ENCODE data around the gene CYP2J2.

The CYP2J2 gene

DNA sequence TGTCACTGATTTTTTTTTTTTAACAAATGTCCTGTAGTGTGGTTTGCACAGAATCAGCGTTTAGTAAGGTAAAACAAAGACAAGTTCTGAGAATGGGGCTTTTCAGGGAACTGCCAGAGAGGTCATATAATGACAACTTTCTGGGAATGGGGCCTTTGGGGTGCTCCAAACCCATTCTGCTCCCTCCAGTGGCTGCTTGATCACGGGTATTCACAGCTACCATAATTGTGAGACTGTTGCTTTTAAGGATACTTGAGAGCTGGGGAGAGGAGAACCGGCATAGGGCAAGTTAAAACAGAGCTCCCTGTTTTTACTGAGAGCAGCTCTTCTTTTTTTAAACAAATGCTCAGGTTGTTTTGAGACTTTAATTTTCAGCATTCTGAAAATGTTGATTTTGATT, 48.2 kb downstream of the CYP2J2 start:
- Histone ChIP-seq H3K4me1 (no peaks in the 10 kb centered on the region), H3K27me3 (no peaks in the 10 kb centered on the region), H3K9me3 (peaks cover 0 to 21% (median 6%) of the 10 kb centered on the region in 3 donors), H3K4me3 (no peak overlapping the region), H3K27ac (no peak overlapping the region), H3K36me3 (no peaks in the 10 kb centered on the region)
- TF ChIP-seq, protein P1, sequence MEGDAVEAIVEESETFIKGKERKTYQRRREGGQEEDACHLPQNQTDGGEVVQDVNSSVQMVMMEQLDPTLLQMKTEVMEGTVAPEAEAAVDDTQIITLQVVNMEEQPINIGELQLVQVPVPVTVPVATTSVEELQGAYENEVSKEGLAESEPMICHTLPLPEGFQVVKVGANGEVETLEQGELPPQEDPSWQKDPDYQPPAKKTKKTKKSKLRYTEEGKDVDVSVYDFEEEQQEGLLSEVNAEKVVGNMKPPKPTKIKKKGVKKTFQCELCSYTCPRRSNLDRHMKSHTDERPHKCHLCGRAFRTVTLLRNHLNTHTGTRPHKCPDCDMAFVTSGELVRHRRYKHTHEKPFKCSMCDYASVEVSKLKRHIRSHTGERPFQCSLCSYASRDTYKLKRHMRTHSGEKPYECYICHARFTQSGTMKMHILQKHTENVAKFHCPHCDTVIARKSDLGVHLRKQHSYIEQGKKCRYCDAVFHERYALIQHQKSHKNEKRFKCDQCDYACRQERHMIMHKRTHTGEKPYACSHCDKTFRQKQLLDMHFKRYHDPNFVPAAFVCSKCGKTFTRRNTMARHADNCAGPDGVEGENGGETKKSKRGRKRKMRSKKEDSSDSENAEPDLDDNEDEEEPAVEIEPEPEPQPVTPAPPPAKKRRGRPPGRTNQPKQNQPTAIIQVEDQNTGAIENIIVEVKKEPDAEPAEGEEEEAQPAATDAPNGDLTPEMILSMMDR (IDR thresholded peaks at IDR 0.05): no peak
- DNase-seq: no peak
- intact Hi-C loops (cut with DNase I; ENCODE audit: low total_unique reads): no loop called here

DNA sequence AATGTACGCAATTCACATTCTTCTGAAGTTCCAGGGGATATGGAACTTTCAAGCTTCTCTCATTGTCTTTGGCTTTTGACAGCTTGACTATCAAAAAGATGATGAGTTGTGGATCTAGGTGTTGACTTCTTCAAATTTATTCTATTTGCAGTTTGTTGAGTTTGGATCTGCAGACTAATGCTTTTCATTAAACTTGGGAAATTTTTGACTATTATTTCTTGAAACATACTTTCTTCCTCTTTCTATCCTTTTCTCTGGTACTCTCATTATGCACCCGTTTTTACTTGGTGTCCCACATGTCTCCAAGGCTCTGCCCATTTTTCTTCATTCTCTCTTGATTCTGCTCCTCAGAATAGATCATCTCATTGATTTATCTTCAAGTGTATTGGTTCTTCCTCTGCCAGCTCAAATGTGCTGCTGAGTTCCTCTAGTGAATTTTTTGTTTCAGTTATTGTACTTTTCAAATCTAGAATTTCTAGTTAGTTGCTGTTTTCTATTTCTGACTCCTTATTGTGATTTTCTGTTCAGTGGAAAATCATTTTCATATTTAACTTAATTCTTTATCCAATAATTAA, 49.4 kb downstream of the CYP2J2 start:
- peaks cover 0 to 21% (median 6%) of the 10 kb centered on the region in 3 donors for H3K9me3 ChIP-seq
- no peaks in the 10 kb centered on the region for H3K27me3 ChIP-seq
- H3K4me3 ChIP-seq: no peak overlapping the region
- H3K27ac ChIP-seq: no peak overlapping the region
- H3K4me1 ChIP-seq: no peaks in the 10 kb centered on the region
- intact Hi-C loops (cut with DNase I; ENCODE audit: low total_unique reads): no loop called here
- no peaks in the 10 kb centered on the region for H3K36me3 ChIP-seq
- TF ChIP-seq, protein P1 (IDR thresholded peaks at IDR 0.05): no peak
- DNase-seq: no peak

DNA sequence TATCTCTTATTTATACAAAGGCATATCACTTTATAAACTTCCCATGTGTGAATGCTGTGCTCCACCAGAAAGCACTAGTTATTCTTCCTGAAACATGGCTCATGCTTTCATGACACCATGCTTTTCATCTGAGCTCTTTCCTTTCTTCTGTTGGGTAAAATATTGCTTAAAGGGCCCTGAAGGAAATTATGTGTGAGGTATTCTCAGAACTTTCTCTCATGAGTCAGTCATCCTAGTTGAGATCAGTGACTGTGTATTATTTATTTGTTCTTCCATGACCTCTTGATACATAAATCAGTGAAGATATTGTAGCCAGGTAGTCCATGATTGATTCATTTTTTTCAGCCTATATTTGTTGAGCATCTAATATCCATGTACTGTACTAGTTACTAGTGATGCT, 54.8 kb downstream of the CYP2J2 start:
- Histone ChIP-seq H3K36me3 (no peaks in the 10 kb centered on the region), H3K27ac (no peak overlapping the region), H3K9me3 (peaks cover 0 to 4% (median 0%) of the 10 kb centered on the region in 3 donors), H3K27me3 (no peaks in the 10 kb centered on the region), H3K4me3 (no peak overlapping the region), H3K4me1 (no peaks in the 10 kb centered on the region)
- TF ChIP-seq, protein P1 (IDR thresholded peaks at IDR 0.05): no peak
- no peak for DNase-seq
- intact Hi-C loops (cut with DNase I; ENCODE audit: low total_unique reads): no loop called here

DNA sequence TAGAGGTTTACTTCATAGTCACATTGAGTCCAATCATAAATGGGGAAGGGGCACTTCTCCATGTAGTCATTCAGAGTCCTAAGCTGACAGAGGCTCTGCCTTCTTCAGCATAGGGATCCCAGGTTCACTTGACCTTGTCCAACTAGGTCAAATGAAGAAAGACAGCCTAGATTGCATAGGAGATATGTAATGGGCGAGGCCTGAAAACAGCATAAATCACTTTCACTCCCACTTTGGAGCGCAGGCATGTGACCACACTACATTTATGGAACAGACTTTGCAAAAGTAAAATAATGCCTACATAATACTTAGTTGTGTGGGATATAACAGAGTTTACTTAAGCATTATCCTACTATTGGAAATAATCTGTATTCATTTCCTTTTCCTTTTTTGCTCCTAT, 60.1 kb downstream of the CYP2J2 start:
- TF ChIP-seq, protein P1 (IDR thresholded peaks at IDR 0.05): no peak
- intact Hi-C loops (cut with DNase I; ENCODE audit: low total_unique reads): no loop called here

DNA sequence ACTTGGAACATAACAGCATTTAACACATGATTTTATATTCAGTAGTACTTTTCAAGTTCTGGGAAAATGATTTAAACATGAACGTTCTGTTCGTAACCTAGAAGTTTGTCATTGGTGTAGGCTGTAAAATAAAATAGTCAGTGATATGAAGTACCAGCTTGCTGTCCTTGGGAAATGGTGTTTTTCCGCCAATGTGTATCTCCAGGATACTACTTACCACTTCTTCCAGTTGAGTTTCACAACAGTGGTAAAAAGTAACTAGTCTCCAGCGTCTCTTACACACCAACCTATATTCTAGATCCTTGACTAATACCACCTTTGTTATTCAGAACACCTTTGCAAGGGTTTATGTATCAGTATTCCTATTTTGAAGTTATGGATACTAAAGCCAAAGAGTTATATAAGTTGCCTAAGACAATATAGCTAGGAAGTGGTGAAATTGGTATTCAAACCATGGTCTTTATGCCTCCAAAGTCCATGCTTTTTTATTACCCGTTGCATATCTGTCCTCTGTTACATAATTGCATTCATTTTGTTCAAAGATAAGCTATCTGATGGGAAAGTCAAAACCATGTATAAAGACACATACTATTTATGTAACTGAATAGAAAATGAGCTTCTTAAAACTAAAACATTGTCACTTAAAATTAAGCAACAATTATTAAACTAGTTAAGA, 68.8 kb downstream of the CYP2J2 start:
- no peaks in the 10 kb centered on the region for H3K27me3 ChIP-seq
- H3K4me1 ChIP-seq: no peaks in the 10 kb centered on the region
- TF ChIP-seq, protein P1 (IDR thresholded peaks at IDR 0.05): no peak
- H3K9me3 ChIP-seq: peaks cover 0 to 7% (median 0%) of the 10 kb centered on the region in 3 donors
- no peak overlapping the region for H3K4me3 ChIP-seq
- no peak overlapping the region for H3K27ac ChIP-seq
- no peaks in the 10 kb centered on the region for H3K36me3 ChIP-seq
- intact Hi-C loops (cut with DNase I; ENCODE audit: low total_unique reads): no loop called here
- DNase-seq: no peak

More for the DNA sequence above, 60.1 kb downstream of the CYP2J2 start:
- H3K27me3 ChIP-seq: no peaks in the 10 kb centered on the region
- H3K36me3 ChIP-seq: no peaks in the 10 kb centered on the region
- no peaks in the 10 kb centered on the region for H3K9me3 ChIP-seq
- H3K27ac ChIP-seq: no peak overlapping the region
- no peak overlapping the region for H3K4me3 ChIP-seq
- no peak for DNase-seq
- H3K4me1 ChIP-seq: no peaks in the 10 kb centered on the region
